H1 (cell line): Measurements from ENCODE around the gene AGRP. TPM values are rescaled to one million over a fixed set of nuclear protein-coding genes. Genes with fewer than 3 reads are reported as not detected.

Experiments
- CTCF ChIA-PET: fragments of 300-600 bp; sonication (Branson Sonifier 250); formaldehyde crosslinking; loops from one replicate; lab custom pipeline; 2021; ENCODE audit not compliant: partially characterized antibody; lab: Charles Lee
- POLR2A ChIA-PET: fragments of 300-600 bp; sonication (Branson Sonifier 250); formaldehyde crosslinking; loops from one replicate; lab custom pipeline; 2021; ENCODE audit warnings: inconsistent platforms; ENCODE audit not compliant: partially characterized antibody; lab: Charles Lee
- DNase-seq, 2 experiments: peaks; one replicate each; pipeline versions ENCODE4 v3.0.0 to v3.0.0-alpha.2; 2010 to 2022; ENCODE audit warnings: low spot score in 2 of 2, low read depth in 1 of 2, mixed read lengths in 1 of 2
- FAIRE-seq: peaks from 2 replicates; lab custom pipeline; 2011; peaks lifted over from hg19 to GRCh38; lab: Jason Lieb, UNC
- H2AFZ ChIP-seq: 2 replicates; pipeline ENCODE4 v1.8.1; 2012; ENCODE audit warnings: low read length, inconsistent platforms
- H2AK5ac ChIP-seq: 2 replicates; pipeline ENCODE4 v1.6.1; 2013; ENCODE audit warnings: low read depth, low read length
- H2BK120ac ChIP-seq: replicated peaks from 2 replicates; pipeline ENCODE3; 2013; ENCODE audit warnings: low read depth, low read length, inconsistent platforms
- H2BK12ac ChIP-seq: 2 replicates; pipeline ENCODE4 v1.6.1; 2013; ENCODE audit warnings: low read depth, low read length
- H2BK15ac ChIP-seq: 2 replicates; pipeline ENCODE4 v1.6.1; 2013; ENCODE audit warnings: low read length
- H2BK20ac ChIP-seq: 2 replicates; pipeline ENCODE4 v1.6.1; 2013; ENCODE audit warnings: low read length
- H2BK5ac ChIP-seq: 2 replicates; pipeline ENCODE4 v1.6.1; 2013; ENCODE audit warnings: low read depth, low read length
- H3K14ac ChIP-seq: 2 replicates; pipeline ENCODE4 v1.6.1; 2013; ENCODE audit warnings: inconsistent platforms; ENCODE audit not compliant: insufficient read length
- H3K18ac ChIP-seq: 2 replicates; pipeline ENCODE4 v1.6.1; 2013; ENCODE audit warnings: low read length; ENCODE audit errors: extremely low read depth
- H3K23ac ChIP-seq: 2 replicates; pipeline ENCODE4 v1.6.1; 2013; ENCODE audit warnings: inconsistent platforms; ENCODE audit not compliant: insufficient read length
- H3K23me2 ChIP-seq: 2 replicates; pipeline ENCODE4 v1.6.1; 2013; ENCODE audit warnings: low read depth, low read length
- H3K27ac ChIP-seq: 2 replicates; pipeline ENCODE4 v1.6.1; 2011; ENCODE audit warnings: low read depth, low read length, inconsistent platforms
- H3K27me3 ChIP-seq, 4 experiments: replicated peaks in 1 of 4; 1 replicate in 1 of 4; 2 replicates in 3 of 4; pipeline versions ENCODE4 v1.6.1 to v1.8.1; 2011 to 2013; ENCODE audit warnings: low read length in 3 of 4, mild to moderate bottlenecking in 3 of 4, inconsistent platforms in 2 of 4, mixed read lengths in 2 of 4, moderate library complexity in 1 of 4; ENCODE audit not compliant: control insufficient read depth in 3 of 4, insufficient read depth in 3 of 4; ENCODE audit errors: extremely low read depth in 1 of 4
- H3K36me3 ChIP-seq, 4 experiments: 2 replicates each; pipeline versions ENCODE4 v1.6.1 to v1.8.1; 2011 to 2013; ENCODE audit warnings: mild to moderate bottlenecking in 4 of 4, low read length in 3 of 4, moderate library complexity in 2 of 4, control low read depth in 1 of 4, inconsistent platforms in 1 of 4; ENCODE audit not compliant: insufficient read depth in 4 of 4, control insufficient read depth in 2 of 4
- H3K4ac ChIP-seq: replicated peaks from 2 replicates; pipeline ENCODE3; 2013; ENCODE audit warnings: low read length, low read depth, mixed read lengths, inconsistent platforms; ENCODE audit not compliant: insufficient read length
- H3K4me1 ChIP-seq, 4 experiments: replicated peaks in 1 of 4; 1 replicate in 1 of 4; 2 replicates in 3 of 4; pipeline versions ENCODE4 v1.6.1 to v1.8.1; 2011 to 2013; ENCODE audit warnings: low read length in 3 of 4, inconsistent platforms in 2 of 4, mixed read lengths in 1 of 4; ENCODE audit not compliant: insufficient read depth in 4 of 4, control insufficient read depth in 3 of 4
- H3K4me2 ChIP-seq, 2 experiments: 2 replicates each; pipeline versions ENCODE4 v1.6.1 to v1.8.1; 2011 to 2013; ENCODE audit warnings: low read depth in 2 of 2, low read length in 2 of 2, control low read depth in 1 of 2, inconsistent platforms in 1 of 2, mild to moderate bottlenecking in 1 of 2; ENCODE audit not compliant: insufficient read depth in 1 of 2
- H3K4me3 ChIP-seq, 4 experiments: fragments of 200-600, 300-600 bp in 1 of 4; sonication (generic), shearing (Covaris generic), sonication (Bioruptor Twin) in 1 of 4; 2 replicates each; pipeline versions ENCODE4 v1.5.1 to v1.8.1; 2011 to 2016; ENCODE audit warnings: low read length in 4 of 4, low read depth in 3 of 4, control low read depth in 2 of 4, inconsistent platforms in 2 of 4, mild to moderate bottlenecking in 2 of 4, mixed read lengths in 1 of 4, moderate library complexity in 1 of 4; ENCODE audit not compliant: insufficient read depth in 2 of 4; ENCODE audit errors: extremely low read depth in 1 of 4
- H3K56ac ChIP-seq: replicated peaks from 2 replicates; pipeline ENCODE3; 2013; ENCODE audit warnings: low read depth, mild to moderate bottlenecking, mixed read lengths, low read length, inconsistent platforms; ENCODE audit not compliant: insufficient read length
- H3K79me1 ChIP-seq: 2 replicates; pipeline ENCODE4 v1.6.1; 2013; ENCODE audit warnings: low read depth, low read length, control low read depth
- H3K79me2 ChIP-seq, 2 experiments: 2 replicates each; pipeline versions ENCODE4 v1.6.1 to v1.8.1; 2012 to 2013; ENCODE audit warnings: low read length in 2 of 2, mild to moderate bottlenecking in 2 of 2, inconsistent platforms in 1 of 2; ENCODE audit not compliant: insufficient read depth in 2 of 2, control insufficient read depth in 1 of 2
- H3K9ac ChIP-seq, 4 experiments: replicated peaks in 1 of 4; 1 replicate in 1 of 4; 2 replicates in 3 of 4; pipeline versions ENCODE4 v1.6.1 to v1.8.1; 2011 to 2013; ENCODE audit warnings: low read depth in 3 of 4, low read length in 3 of 4, control low read depth in 2 of 4, mild to moderate bottlenecking in 2 of 4, moderate library complexity in 2 of 4, inconsistent platforms in 1 of 4; ENCODE audit errors: extremely low read depth in 1 of 4
- H3K9me3 ChIP-seq, 2 experiments: 2 replicates each; pipeline versions ENCODE4 v1.6.1 to v1.8.1; 2012 to 2013; ENCODE audit warnings: mild to moderate bottlenecking in 2 of 2, moderate library complexity in 2 of 2, control low read depth in 1 of 2, inconsistent platforms in 1 of 2, low read depth in 1 of 2, low read length in 1 of 2, mixed read lengths in 1 of 2; ENCODE audit not compliant: insufficient read depth in 2 of 2
- H4K20me1 ChIP-seq, 2 experiments: replicated peaks in 1 of 2; 2 replicates each; pipeline versions ENCODE3 to v1.8.1; 2011 to 2013; ENCODE audit warnings: inconsistent platforms in 2 of 2, low read length in 2 of 2, mild to moderate bottlenecking in 1 of 2; ENCODE audit not compliant: insufficient read depth in 2 of 2, control insufficient read depth in 1 of 2
- H4K5ac ChIP-seq: 2 replicates; pipeline ENCODE4 v1.6.1; 2013; ENCODE audit warnings: low read length, low read depth, mixed read lengths, inconsistent platforms; ENCODE audit not compliant: insufficient read length
- H4K8ac ChIP-seq: 2 replicates; pipeline ENCODE4 v1.8.0; 2013; ENCODE audit warnings: mild to moderate bottlenecking, moderate library complexity, low read length, inconsistent platforms; ENCODE audit not compliant: insufficient read depth; ENCODE audit errors: extremely low read depth
- H4K91ac ChIP-seq: replicated peaks from 2 replicates; pipeline ENCODE3; 2013; ENCODE audit warnings: low read length, mixed read lengths, inconsistent platforms; ENCODE audit not compliant: insufficient read length
- CBX8 ChIP-seq: fragments of 300-800, 300-1000 bp; sonication (generic); IDR thresholded peaks from 2 replicates; pipeline ENCODE4 v1.7.1; 2016; ENCODE audit warnings: low read depth, low read length, borderline replicate concordance
- CREB1 ChIP-seq: IDR thresholded peaks from 2 replicates; pipeline ENCODE4 v1.6.1; 2012; ENCODE audit warnings: inconsistent platforms
- JUND ChIP-seq: IDR thresholded peaks from 2 replicates; pipeline ENCODE4 v1.6.1; 2011; ENCODE audit warnings: mild to moderate bottlenecking, improper control_type of control experiment, low read length
- MAFK ChIP-seq: IDR thresholded peaks from 2 replicates; pipeline ENCODE4 v1.6.1; 2012; ENCODE audit warnings: low read depth, mild to moderate bottlenecking, improper control_type of control experiment, low read length
- NANOG ChIP-seq: IDR thresholded peaks from 2 replicates; pipeline ENCODE4 v1.6.1; 2011; ENCODE audit warnings: low read length, low read depth, mild to moderate bottlenecking, inconsistent platforms; ENCODE audit not compliant: insufficient read depth, poor library complexity, severe bottlenecking
- POLR2AphosphoS5 ChIP-seq: IDR thresholded peaks from 2 replicates; pipeline ENCODE4 v1.6.1; 2011; ENCODE audit warnings: low read depth, low read length
- RBBP5 ChIP-seq: IDR thresholded peaks from 2 replicates; pipeline ENCODE4 v1.7.1; 2012; ENCODE audit warnings: low read depth, mild to moderate bottlenecking, inconsistent platforms, low read length, moderate library complexity, borderline replicate concordance
- RFX5 ChIP-seq: IDR thresholded peaks from 2 replicates; pipeline ENCODE4 v1.6.1; 2011; ENCODE audit warnings: low read depth, low read length, improper control_type of control experiment, borderline replicate concordance
- RXRA ChIP-seq: IDR thresholded peaks from 2 replicates; pipeline ENCODE4 v1.6.1; 2011; ENCODE audit warnings: low read depth, mild to moderate bottlenecking, low read length, moderate library complexity; ENCODE audit not compliant: insufficient read depth
- SIX5 ChIP-seq: IDR thresholded peaks from 2 replicates; pipeline ENCODE4 v1.6.1; 2011; ENCODE audit warnings: mild to moderate bottlenecking, low read depth, low read length
- WGBS, 2 experiments: shearing (Covaris generic) in 1 of 2; methylation state at CpG; one replicate each; pipeline versions ENCODE4 v1.1.6 to v1.1.7; 2013 to 2015; ENCODE audit warnings: low lambda C conversion rate in 2 of 2, mixed read lengths in 2 of 2, inconsistent platforms in 1 of 2, low coverage in 1 of 2, missing lambda C conversion rate in 1 of 2; ENCODE audit not compliant: insufficient replicate concordance in 2 of 2, insufficient coverage in 1 of 2, insufficient read length in 1 of 2; ENCODE audit errors: extremely low coverage in 1 of 2, missing lambda C conversion rate in 1 of 2; 5-methylcytosine and 5-hydroxymethylcytosine counted together
- polyA plus RNA-seq, 7 experiments: library from polyadenylated mRNA; depleted of rRNA in 3 of 7; stranded (reverse) in 5 of 7; unstranded in 2 of 7; fragments of >200 nt in 5 of 7; fragments of 200-250 nt in 2 of 7; gene quantifications; 1 replicate in 5 of 7; 2 replicates in 1 of 7; 4 replicates in 1 of 7; pipeline versions ENCODE4 v1.2.1 to v1.2.3, GENCODE V29; 2011 to 2013; ENCODE audit warnings: missing spikeins in 2 of 7, mixed read lengths in 2 of 7
- total RNA-seq: library from RNA; stranded (reverse); fragmentation: NEBNext Ultra II Directional; extraction: Animal tissue kit (Norgen Biotek cat#: 25700); gene quantifications from 2 replicates; pipeline ENCODE4 v1.2.1, GENCODE V29; 2021

Gene AGRP
- total and polyA plus RNA-seq, 2 of the 8 experiments (the other 6 are each of a cell fraction or from before 2014, with no cell fraction given) = not detected

GRCh38 chr16:67504031-67505021 lies 21.0 kb upstream of the AGRP start:
- H3K9ac ChIP-seq = no peak overlapping the region
- no peak overlapping the region for H3K14ac ChIP-seq
- H3K79me1 ChIP-seq = no peaks in the 10 kb centered on the region
- no peak overlapping the region for H4K91ac ChIP-seq
- H2BK15ac ChIP-seq = no peak overlapping the region
- H3K56ac ChIP-seq = no peak overlapping the region
- no peak overlapping the region for H4K5ac ChIP-seq
- H3K4ac ChIP-seq = no peak overlapping the region
- H2AFZ ChIP-seq = no peak overlapping the region
- no peak overlapping the region for H3K4me3 ChIP-seq
- no peak overlapping the region for H3K27ac ChIP-seq
- WGBS, 2 experiments = 82% methylated on average over 9 of the region's 9 CpGs; no CpG with 5 or more reads in 1 of the 2 experiments
- no peak overlapping the region for H3K4me2 ChIP-seq
- no peak overlapping the region for H4K8ac ChIP-seq
- no peaks in the 10 kb centered on the region for H3K23me2 ChIP-seq
- H3K36me3 ChIP-seq = no peaks in the 10 kb centered on the region
- ChIA-PET CTCF (interaction anchor here (1.0 to 21.5 kb wide), 7 partner anchors 9 to 22 kb away, joined by 3 to 335 read pairs (median 6); no protein-coding TSS in a partner anchor), POLR2A (no interaction called here)
- no peak overlapping the region for H2BK120ac ChIP-seq
- peaks cover 0 to 4% (median 2%) of the 10 kb centered on the region in 4 experiments; a peak in 3 of 7 replicates for H3K4me1 ChIP-seq
- H2BK12ac ChIP-seq = no peak overlapping the region
- no peaks in the 10 kb centered on the region for H4K20me1 ChIP-seq
- H2AK5ac ChIP-seq = no peak overlapping the region
- no peaks in the 10 kb centered on the region for H3K79me2 ChIP-seq
- FAIRE-seq = no peak
- no peaks in the 10 kb centered on the region for H3K9me3 ChIP-seq
- H3K27me3 ChIP-seq = peaks cover 0 to 2% (median 0%) of the 10 kb centered on the region in 4 experiments; a peak in 4 of 7 replicates
- H2BK5ac ChIP-seq = no peak overlapping the region
- DNase-seq = no peak
- no peak overlapping the region for H2BK20ac ChIP-seq
- no peak overlapping the region for H3K18ac ChIP-seq
- H3K23ac ChIP-seq = no peak overlapping the region
- TF ChIP-seq RBBP5 = no peak
- no peak for TF ChIP-seq SIX5
- TF ChIP-seq CREB1 = no peak
- no peak for TF ChIP-seq NANOG
- TF ChIP-seq JUND = no peak
- no peak for TF ChIP-seq CBX8
- no peak for TF ChIP-seq RFX5
- TF ChIP-seq RXRA = no peak
- TF ChIP-seq MAFK = no peak
- no peak for TF ChIP-seq POLR2AphosphoS5
